ENCODE data around the gene NDUFAF2.

Gene NDUFAF2

GRCh38 chr5:60989790-60990189 is 44.8 kb downstream of the NDUFAF2 start:
- Histone ChIP-seq H3K4me1 (ENCODE audit: control insufficient read depth, insufficient read depth, low read length) (no peaks in the 10 kb centered on the region), H3K36me3 (ENCODE audit: control insufficient read depth, insufficient read depth, low read length) (peaks cover 5% of the 10 kb centered on the region), H3K27ac (ENCODE audit: low read length) (no peak overlapping the region), H3K27me3 (ENCODE audit: control insufficient read depth, insufficient read depth, low read length) (no peaks in the 10 kb centered on the region), H3K9me3 (ENCODE audit: control insufficient read depth, insufficient read depth, low read length) (0 out of 2 replicates have a peak, but pooled peaks cover 1% of the 10 kb centered on the region), H3K4me3 (ENCODE audit: low read length) (no peak overlapping the region)
- DNase-seq (ENCODE audit: low read depth, low spot score), result no peak
- no CpG with 5 or more reads among the region's 4 CpGs for WGBS (ENCODE audit: insufficient coverage, insufficient read length)

GRCh38 chr5:60992871-60993270 is 47.9 kb downstream of the NDUFAF2 start:
- Histone ChIP-seq H3K36me3 (ENCODE audit: control insufficient read depth, insufficient read depth, low read length) (peaks cover 5% of the 10 kb centered on the region), H3K27ac (ENCODE audit: low read length) (no peak overlapping the region), H3K4me3 (ENCODE audit: low read length) (no peak overlapping the region), H3K9me3 (ENCODE audit: control insufficient read depth, insufficient read depth, low read length) (0 out of 2 replicates have a peak, but pooled peaks cover 1% of the 10 kb centered on the region), H3K27me3 (ENCODE audit: control insufficient read depth, insufficient read depth, low read length) (no peaks in the 10 kb centered on the region), H3K4me1 (ENCODE audit: control insufficient read depth, insufficient read depth, low read length) (no peaks in the 10 kb centered on the region)
- no CpG with 5 or more reads among the region's 6 CpGs for WGBS (ENCODE audit: insufficient coverage, insufficient read length)
- DNase-seq (ENCODE audit: low read depth, low spot score), result no peak

- WGBS (ENCODE audit: insufficient coverage, insufficient read length), result no CpG with 5 or more reads among the region's 2 CpGs
- DNase-seq (ENCODE audit: low read depth, low spot score), result no peak
- H3K27me3 ChIP-seq (ENCODE audit: control insufficient read depth, insufficient read depth, low read length), result no peaks in the 10 kb centered on the region
- no peak overlapping the region for H3K4me3 ChIP-seq (ENCODE audit: low read length)
- H3K27ac ChIP-seq (ENCODE audit: low read length), result no peak overlapping the region
- 0 out of 2 replicates have a peak, but pooled peaks cover 1% of the 10 kb centered on the region for H3K9me3 ChIP-seq (ENCODE audit: control insufficient read depth, insufficient read depth, low read length)
- no peaks in the 10 kb centered on the region for H3K4me1 ChIP-seq (ENCODE audit: control insufficient read depth, insufficient read depth, low read length)
- H3K36me3 ChIP-seq (ENCODE audit: control insufficient read depth, insufficient read depth, low read length), result peaks cover 5% of the 10 kb centered on the region
Observed at GRCh38 chr5:60993425-60993824, 48.4 kb downstream of the NDUFAF2 start.

- Histone ChIP-seq H3K27ac (ENCODE audit: low read length) (no peak overlapping the region), H3K4me3 (ENCODE audit: low read length) (no peak overlapping the region), H3K27me3 (ENCODE audit: control insufficient read depth, insufficient read depth, low read length) (no peaks in the 10 kb centered on the region), H3K36me3 (ENCODE audit: control insufficient read depth, insufficient read depth, low read length) (peaks cover 5% of the 10 kb centered on the region), H3K9me3 (ENCODE audit: control insufficient read depth, insufficient read depth, low read length) (0 out of 2 replicates have a peak, but pooled peaks cover 1% of the 10 kb centered on the region), H3K4me1 (ENCODE audit: control insufficient read depth, insufficient read depth, low read length) (no peaks in the 10 kb centered on the region)
- no CpG with 5 or more reads among the region's 11 CpGs for WGBS (ENCODE audit: insufficient coverage, insufficient read length)
- DNase-seq (ENCODE audit: low read depth, low spot score), result no peak
Observed at GRCh38 chr5:60993875-60994571, 49.0 kb downstream of the NDUFAF2 start.

GRCh38 chr5:60996368-60996767 is 51.4 kb downstream of the NDUFAF2 start:
- H3K36me3 ChIP-seq (ENCODE audit: control insufficient read depth, insufficient read depth, low read length), result peaks cover 5% of the 10 kb centered on the region; the same call in 1 of the 2 replicates
- no peak for DNase-seq (ENCODE audit: low read depth, low spot score)
- 0 out of 2 replicates have a peak, but pooled peaks cover 1% of the 10 kb centered on the region for H3K9me3 ChIP-seq (ENCODE audit: control insufficient read depth, insufficient read depth, low read length)
- no peak overlapping the region for H3K27ac ChIP-seq (ENCODE audit: low read length)
- H3K27me3 ChIP-seq (ENCODE audit: control insufficient read depth, insufficient read depth, low read length), result no peaks in the 10 kb centered on the region
- no peak overlapping the region for H3K4me3 ChIP-seq (ENCODE audit: low read length)
- H3K4me1 ChIP-seq (ENCODE audit: control insufficient read depth, insufficient read depth, low read length), result no peaks in the 10 kb centered on the region
- no CpG with 5 or more reads among the region's 3 CpGs for WGBS (ENCODE audit: insufficient coverage, insufficient read length)

- no peak overlapping the region for H3K27ac ChIP-seq (ENCODE audit: low read length)
- WGBS (ENCODE audit: insufficient coverage, insufficient read length), result no CpG with 5 or more reads among the region's 1 CpG
Observed at GRCh38 chr5:60997721-60998120, 52.7 kb downstream of the NDUFAF2 start.

GRCh38 chr5:61000887-61001286 is 55.9 kb downstream of the NDUFAF2 start:
- no peak for DNase-seq (ENCODE audit: low read depth, low spot score)
- no peak overlapping the region for H3K4me3 ChIP-seq (ENCODE audit: low read length)
- H3K4me1 ChIP-seq (ENCODE audit: control insufficient read depth, insufficient read depth, low read length), result no peaks in the 10 kb centered on the region
- H3K27me3 ChIP-seq (ENCODE audit: control insufficient read depth, insufficient read depth, low read length), result no peaks in the 10 kb centered on the region
- H3K9me3 ChIP-seq (ENCODE audit: control insufficient read depth, insufficient read depth, low read length), result no peaks in the 10 kb centered on the region
- H3K36me3 ChIP-seq (ENCODE audit: control insufficient read depth, insufficient read depth, low read length), result no peaks in the 10 kb centered on the region
- H3K27ac ChIP-seq (ENCODE audit: low read length), result no peak overlapping the region

More at GRCh38 chr5:60997721-60998120, 52.7 kb downstream of the NDUFAF2 start:
- no peak for DNase-seq (ENCODE audit: low read depth, low spot score)
- Histone ChIP-seq H3K36me3 (ENCODE audit: control insufficient read depth, insufficient read depth, low read length) (peaks cover 5% of the 10 kb centered on the region; the same call in 1 of the 2 replicates), H3K4me1 (ENCODE audit: control insufficient read depth, insufficient read depth, low read length) (no peaks in the 10 kb centered on the region), H3K27me3 (ENCODE audit: control insufficient read depth, insufficient read depth, low read length) (no peaks in the 10 kb centered on the region), H3K9me3 (ENCODE audit: control insufficient read depth, insufficient read depth, low read length) (0 out of 2 replicates have a peak, but pooled peaks cover 1% of the 10 kb centered on the region), H3K4me3 (ENCODE audit: low read length) (no peak overlapping the region)

GRCh38 chr5:61001647-61002046 is 56.6 kb downstream of the NDUFAF2 start:
- Histone ChIP-seq H3K27ac (ENCODE audit: low read length) (no peak overlapping the region), H3K9me3 (ENCODE audit: control insufficient read depth, insufficient read depth, low read length) (no peaks in the 10 kb centered on the region), H3K4me1 (ENCODE audit: control insufficient read depth, insufficient read depth, low read length) (no peaks in the 10 kb centered on the region), H3K27me3 (ENCODE audit: control insufficient read depth, insufficient read depth, low read length) (no peaks in the 10 kb centered on the region), H3K4me3 (ENCODE audit: low read length) (no peak overlapping the region), H3K36me3 (ENCODE audit: control insufficient read depth, insufficient read depth, low read length) (no peaks in the 10 kb centered on the region)
- WGBS (ENCODE audit: insufficient coverage, insufficient read length), result no CpG with 5 or more reads among the region's 3 CpGs
- DNase-seq (ENCODE audit: low read depth, low spot score), result no peak

GRCh38 chr5:61002611-61003355 is 57.8 kb downstream of the NDUFAF2 start:
- no peaks in the 10 kb centered on the region for H3K36me3 ChIP-seq (ENCODE audit: control insufficient read depth, insufficient read depth, low read length)
- no peak overlapping the region for H3K4me3 ChIP-seq (ENCODE audit: low read length)
- no peaks in the 10 kb centered on the region for H3K4me1 ChIP-seq (ENCODE audit: control insufficient read depth, insufficient read depth, low read length)
- H3K27me3 ChIP-seq (ENCODE audit: control insufficient read depth, insufficient read depth, low read length), result no peaks in the 10 kb centered on the region
- no CpG with 5 or more reads among the region's 4 CpGs for WGBS (ENCODE audit: insufficient coverage, insufficient read length)
- DNase-seq (ENCODE audit: low read depth, low spot score), result no peak
- no peak overlapping the region for H3K27ac ChIP-seq (ENCODE audit: low read length)
- no peaks in the 10 kb centered on the region for H3K9me3 ChIP-seq (ENCODE audit: control insufficient read depth, insufficient read depth, low read length)

- Histone ChIP-seq H3K4me1 (ENCODE audit: control insufficient read depth, insufficient read depth, low read length) (no peaks in the 10 kb centered on the region), H3K9me3 (ENCODE audit: control insufficient read depth, insufficient read depth, low read length) (no peaks in the 10 kb centered on the region), H3K4me3 (ENCODE audit: low read length) (no peak overlapping the region), H3K27me3 (ENCODE audit: control insufficient read depth, insufficient read depth, low read length) (no peaks in the 10 kb centered on the region), H3K36me3 (ENCODE audit: control insufficient read depth, insufficient read depth, low read length) (no peaks in the 10 kb centered on the region), H3K27ac (ENCODE audit: low read length) (no peak overlapping the region)
- no peak for DNase-seq (ENCODE audit: low read depth, low spot score)
Observed at GRCh38 chr5:61004448-61004847, 59.4 kb downstream of the NDUFAF2 start.
